HUES6 (cell line): ENCODE data around the gene AMBP.

Source experiments
- H3K27ac ChIP-seq: 2 replicates; pipeline ENCODE4 v1.7.0; 2013; ENCODE audit warnings: low read depth, mild to moderate bottlenecking, low read length, inconsistent platforms
- H3K27me3 ChIP-seq: 2 replicates; pipeline ENCODE4 v1.6.1; 2013; ENCODE audit warnings: low read length; ENCODE audit not compliant: control insufficient read depth, insufficient read depth
- H3K36me3 ChIP-seq: 2 replicates; pipeline ENCODE4 v1.6.1; 2013; ENCODE audit warnings: low read length; ENCODE audit not compliant: control insufficient read depth, insufficient read depth
- H3K4me1 ChIP-seq: 2 replicates; pipeline ENCODE4 v1.6.1; 2013; ENCODE audit warnings: low read length; ENCODE audit not compliant: control insufficient read depth, insufficient read depth
- H3K4me3 ChIP-seq: 2 replicates; pipeline ENCODE4 v1.5.1; 2013; ENCODE audit warnings: low read depth, low read length
- H3K9ac ChIP-seq: one replicate; pipeline ENCODE4 v1.6.1; 2013; ENCODE audit warnings: mild to moderate bottlenecking, low read length
- H3K9me3 ChIP-seq: 2 replicates; pipeline ENCODE4 v1.6.1; 2013; ENCODE audit warnings: low read depth, low read length; ENCODE audit not compliant: control insufficient read depth, insufficient read depth

The AMBP gene

DNA sequence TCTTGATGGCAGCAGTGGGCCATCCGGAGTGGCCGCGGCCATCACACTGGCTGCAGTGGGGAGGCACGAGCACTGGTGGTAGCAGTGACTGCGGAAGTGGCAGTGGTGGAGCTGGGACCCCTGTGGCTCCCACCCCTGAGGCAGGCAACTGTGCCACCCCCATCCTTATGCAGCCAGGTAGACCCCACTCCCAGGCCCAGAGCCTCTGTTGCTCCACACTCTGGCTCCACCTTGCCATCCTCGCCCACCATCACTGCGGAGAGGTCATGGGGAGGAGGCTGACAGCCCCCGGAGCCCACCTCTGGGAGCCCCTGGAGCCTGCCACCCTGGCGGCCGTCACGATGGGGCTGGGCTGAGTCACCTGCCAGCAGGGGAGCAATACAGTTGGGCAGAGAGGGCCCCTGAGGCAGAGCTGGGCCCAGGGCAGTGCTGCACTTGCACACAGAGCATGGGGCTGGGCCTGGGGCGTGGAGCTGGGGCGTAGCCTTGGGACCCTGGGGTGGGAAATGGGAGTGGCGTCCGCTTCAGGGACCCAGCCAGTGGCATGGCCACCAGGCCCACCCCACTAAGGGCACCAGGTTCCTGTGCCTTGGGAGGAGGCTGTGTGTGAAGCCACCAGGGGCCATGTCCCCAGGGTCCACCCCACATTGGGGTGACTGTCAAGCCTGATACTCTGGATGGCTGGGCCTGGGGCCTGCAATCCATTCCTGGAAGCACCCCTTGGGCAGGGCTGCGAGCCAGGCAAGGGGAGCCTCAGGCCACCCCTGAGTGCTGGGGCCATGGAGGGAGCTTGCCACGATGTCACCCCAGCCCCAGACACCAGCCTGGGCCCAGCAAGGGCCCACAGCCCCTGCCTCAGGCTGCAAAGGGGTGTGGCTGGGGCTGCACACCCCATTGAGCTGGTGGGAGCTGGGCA lies 7.7 kb downstream of the AMBP start:
- H3K9me3 ChIP-seq, result no peaks in the 10 kb centered on the region
- H3K36me3 ChIP-seq, result no peaks in the 10 kb centered on the region
- H3K4me3 ChIP-seq, result no peak overlapping the region
- H3K27me3 ChIP-seq, result peaks cover 8% of the 10 kb centered on the region
- no peaks in the 10 kb centered on the region for H3K4me1 ChIP-seq
- H3K27ac ChIP-seq, result no peak overlapping the region
- H3K9ac ChIP-seq, result no peak overlapping the region

GRCh38 chr9:114069476-114070187 lies 8.5 kb downstream of the AMBP start:
- Histone ChIP-seq H3K27me3 (peaks cover 2% of the 10 kb centered on the region; the same call in 1 of the 2 replicates), H3K36me3 (no peaks in the 10 kb centered on the region), H3K27ac (no peak overlapping the region), H3K9ac (no peak overlapping the region), H3K9me3 (no peaks in the 10 kb centered on the region), H3K4me3 (no peak overlapping the region), H3K4me1 (no peaks in the 10 kb centered on the region)

- Histone ChIP-seq H3K4me3 (no peak overlapping the region), H3K4me1 (no peaks in the 10 kb centered on the region), H3K9ac (no peak overlapping the region), H3K9me3 (no peaks in the 10 kb centered on the region), H3K27ac (no peak overlapping the region), H3K36me3 (no peaks in the 10 kb centered on the region), H3K27me3 (no peaks in the 10 kb centered on the region)
These were observed 12.8 kb downstream of the AMBP start for GRCh38 chr9:114065304-114065703.

GRCh38 chr9:114061830-114062474 lies 16.1 kb downstream of the AMBP start:
- no peaks in the 10 kb centered on the region for H3K36me3 ChIP-seq
- no peaks in the 10 kb centered on the region for H3K27me3 ChIP-seq
- H3K4me1 ChIP-seq, result no peaks in the 10 kb centered on the region
- H3K4me3 ChIP-seq, result no peak overlapping the region
- no peak overlapping the region for H3K9ac ChIP-seq
- H3K9me3 ChIP-seq, result no peaks in the 10 kb centered on the region
- no peak overlapping the region for H3K27ac ChIP-seq

GRCh38 chr9:114061292-114061691 lies 16.8 kb downstream of the AMBP start:
- Histone ChIP-seq H3K36me3 (no peaks in the 10 kb centered on the region), H3K27me3 (no peaks in the 10 kb centered on the region), H3K4me1 (no peaks in the 10 kb centered on the region), H3K4me3 (no peak overlapping the region), H3K9ac (no peak overlapping the region), H3K27ac (no peak overlapping the region), H3K9me3 (no peaks in the 10 kb centered on the region)

DNA sequence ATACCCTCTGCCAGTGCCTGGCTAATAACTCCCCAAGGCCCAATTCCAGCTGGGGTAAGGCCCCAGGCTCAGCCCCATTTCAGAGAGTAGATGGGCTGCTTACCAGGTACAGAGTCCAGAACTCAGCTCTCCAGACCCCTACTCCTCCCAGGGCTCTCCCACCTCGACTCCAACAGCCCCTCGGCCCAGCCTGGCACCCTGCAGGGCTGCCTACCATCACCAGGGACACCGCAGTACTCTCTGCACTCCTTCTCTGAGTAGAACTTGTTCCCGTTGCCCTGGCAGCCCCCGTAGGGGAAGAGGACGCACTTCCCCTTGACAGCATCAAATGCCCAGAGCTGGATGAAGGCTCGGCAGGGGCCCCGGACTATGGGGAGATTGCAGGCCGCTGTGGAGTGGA lies 17.4 kb downstream of the AMBP start:
- Histone ChIP-seq H3K9me3 (no peaks in the 10 kb centered on the region), H3K27ac (no peak overlapping the region), H3K27me3 (no peaks in the 10 kb centered on the region), H3K9ac (no peak overlapping the region), H3K36me3 (no peaks in the 10 kb centered on the region), H3K4me3 (no peak overlapping the region), H3K4me1 (no peaks in the 10 kb centered on the region)

DNA sequence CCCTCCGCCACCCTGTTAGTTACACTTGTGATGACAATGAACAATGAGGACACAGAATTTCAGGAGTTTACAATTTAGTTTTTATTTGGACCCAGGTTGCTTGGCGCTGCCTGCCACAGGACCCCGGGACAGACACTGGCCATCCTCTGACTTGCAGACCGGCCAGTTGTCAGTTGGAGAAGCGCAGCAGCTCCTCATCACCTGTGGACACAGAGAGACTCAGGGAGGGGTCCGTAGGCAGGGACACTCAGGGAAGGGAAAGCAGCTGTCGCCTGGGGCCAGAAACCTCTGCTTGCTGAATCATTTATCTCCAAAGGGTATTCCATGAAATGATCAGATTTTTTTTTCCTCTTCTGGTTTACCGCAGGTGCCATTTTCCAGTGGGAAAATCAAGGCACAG lies 18.0 kb downstream of the AMBP start:
- H3K9ac ChIP-seq, result no peak overlapping the region
- no peaks in the 10 kb centered on the region for H3K4me1 ChIP-seq

DNA sequence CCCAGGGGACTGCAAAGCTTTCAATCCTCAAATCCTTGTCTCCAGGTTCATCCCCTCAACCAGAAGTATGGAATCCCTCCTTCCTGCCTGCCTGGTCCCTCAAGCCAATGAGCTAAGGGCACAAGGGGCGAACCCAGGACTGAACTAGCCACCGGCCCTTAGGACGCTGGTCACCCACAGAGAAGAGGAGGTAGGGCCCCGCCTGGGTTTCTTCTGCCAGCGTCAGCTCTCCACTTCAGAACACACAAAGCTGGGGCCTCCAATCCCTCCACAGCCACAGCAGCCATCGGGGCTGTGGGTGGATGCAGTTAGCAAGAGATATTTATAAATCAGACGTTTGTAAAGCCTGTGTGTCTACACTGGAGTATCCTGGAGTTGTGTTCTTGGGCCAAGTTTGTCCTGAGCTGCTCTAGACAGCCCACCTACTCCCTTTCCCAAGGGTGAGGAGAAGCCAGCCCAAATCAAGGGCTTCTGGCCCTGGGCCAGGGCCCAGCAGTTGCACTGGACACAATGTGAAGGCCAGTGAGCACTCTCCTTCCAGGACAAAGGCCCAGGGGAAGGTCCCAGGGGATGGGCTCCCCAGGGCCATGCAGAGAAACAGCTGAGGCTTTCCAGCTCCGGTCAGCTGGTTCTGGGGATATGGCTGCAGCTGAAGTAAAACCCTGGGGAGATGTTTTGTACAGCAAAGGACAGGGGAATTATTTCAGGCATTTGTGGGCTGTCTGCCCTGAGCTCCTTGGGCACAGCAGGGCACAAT lies 18.9 kb downstream of the AMBP start:
- Histone ChIP-seq H3K27ac (no peak overlapping the region), H3K9ac (no peak overlapping the region), H3K4me1 (no peaks in the 10 kb centered on the region), H3K4me3 (no peak overlapping the region), H3K36me3 (no peaks in the 10 kb centered on the region), H3K27me3 (no peaks in the 10 kb centered on the region), H3K9me3 (no peaks in the 10 kb centered on the region)

More for the DNA sequence above, 18.0 kb downstream of the AMBP start:
- Histone ChIP-seq H3K36me3 (no peaks in the 10 kb centered on the region), H3K9me3 (no peaks in the 10 kb centered on the region), H3K27ac (no peak overlapping the region), H3K4me3 (no peak overlapping the region), H3K27me3 (no peaks in the 10 kb centered on the region)

DNA sequence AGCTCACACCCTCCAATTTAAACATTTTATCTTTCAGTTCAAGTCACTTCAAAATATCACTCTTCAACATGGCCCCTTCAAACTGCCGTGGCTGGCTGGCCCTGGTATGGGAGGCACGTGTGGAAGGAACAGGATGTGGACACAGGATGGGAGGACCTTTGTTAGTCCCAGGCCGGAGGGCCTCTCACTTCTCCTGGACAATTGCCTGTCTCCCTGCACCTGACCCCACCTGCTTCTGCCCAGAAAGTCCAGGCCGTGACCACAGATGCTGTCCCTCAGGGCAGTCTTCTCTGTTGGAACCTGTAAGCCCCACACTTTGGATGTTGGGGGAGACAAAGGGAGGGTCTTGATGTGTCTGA lies 19.4 kb downstream of the AMBP start:
- H3K27ac ChIP-seq, result no peak overlapping the region
- no peaks in the 10 kb centered on the region for H3K27me3 ChIP-seq
- no peak overlapping the region for H3K4me3 ChIP-seq
- no peaks in the 10 kb centered on the region for H3K4me1 ChIP-seq
- peaks cover 2% of the 10 kb centered on the region; the same call in 1 of the 2 replicates for H3K36me3 ChIP-seq
- H3K9ac ChIP-seq, result no peak overlapping the region
- no peaks in the 10 kb centered on the region for H3K9me3 ChIP-seq

DNA sequence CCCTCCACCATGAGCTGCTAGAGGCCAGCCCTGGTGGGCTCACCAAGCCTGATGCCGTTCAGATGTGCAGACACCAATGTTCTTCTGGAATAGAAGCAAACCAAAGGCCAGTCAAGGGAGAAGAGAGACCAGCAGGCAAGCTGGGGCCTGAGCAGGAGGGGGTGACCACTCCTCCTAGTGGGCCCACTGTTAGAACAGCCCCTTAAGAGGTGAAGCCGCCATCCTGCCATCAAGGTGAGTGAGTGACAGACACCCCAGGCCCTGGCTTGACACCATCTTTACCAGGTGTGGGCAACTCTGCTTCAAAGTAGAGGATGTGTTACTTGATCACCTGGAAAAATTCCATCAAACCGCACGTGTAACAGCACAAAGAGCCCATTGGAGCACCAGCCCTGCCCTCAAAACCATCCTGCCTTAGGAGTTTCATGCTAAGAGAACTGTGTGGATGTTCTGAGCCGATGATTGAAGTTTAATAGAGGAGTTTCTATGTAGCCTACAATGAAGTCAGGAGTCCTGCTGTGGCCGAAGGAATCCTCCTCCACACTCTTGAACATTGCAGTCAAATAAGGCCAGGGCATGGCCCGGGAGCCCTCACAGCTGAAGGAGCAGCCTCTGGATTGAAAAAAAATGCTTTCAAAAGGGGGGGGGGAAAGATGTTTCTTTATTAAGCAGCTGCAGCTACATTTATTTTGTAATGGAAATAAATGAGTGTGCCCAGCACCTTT lies 20.8 kb downstream of the AMBP start:
- Histone ChIP-seq H3K4me3 (no peak overlapping the region), H3K9ac (no peak overlapping the region), H3K9me3 (no peaks in the 10 kb centered on the region), H3K36me3 (peaks cover 8% of the 10 kb centered on the region; the same call in 1 of the 2 replicates), H3K4me1 (no peaks in the 10 kb centered on the region), H3K27me3 (no peaks in the 10 kb centered on the region), H3K27ac (no peak overlapping the region)
